PC-9 (cell line): Measurements from ENCODE around the gene ATL2. TPM values are rescaled to one million over a fixed set of nuclear protein-coding genes. Genes with fewer than 3 reads are reported as not detected.

ENCODE experiments used
- BruUV-seq: library from RNA; stranded (reverse); fragments of 400-500 nt; replicated peaks from 2 replicates; lab custom pipeline; 2021; lab: Mats Ljungman, UMichigan
- CTCF ChIA-PET: fragments of 300-600 bp; sonication (Branson Sonifier 250); formaldehyde crosslinking; loops from one replicate; lab custom pipeline; 2022; ENCODE audit warnings: antibody characterized with exemption; lab: Charles Lee
- POLR2A ChIA-PET: fragments of 300-600 bp; sonication (Branson Sonifier 250); formaldehyde crosslinking; loops from one replicate; lab custom pipeline; 2022; ENCODE audit warnings: antibody characterized with exemption; ENCODE audit not compliant: unreplicated experiment; lab: Charles Lee
- DNase-seq, 2 experiments: peaks; one replicate each; pipeline versions ENCODE4 v3.0.0 to v3.0.0-alpha.2; 2015 to 2022; ENCODE audit warnings: mixed read lengths in 1 of 2
- H2AFZ ChIP-seq: fragments of 200-600 bp; sonication (generic); 2 replicates; pipeline ENCODE4 v1.8.1; 2017; ENCODE audit warnings: antibody characterized with exemption
- H3F3A ChIP-seq: fragments of 200-600 bp; sonication (generic); 2 replicates; pipeline ENCODE4 v1.8.1; 2017; ENCODE audit warnings: antibody characterized with exemption, mild to moderate bottlenecking, low read depth; ENCODE audit not compliant: insufficient read depth
- H3K27ac ChIP-seq: fragments of 200-600 bp; sonication (generic); 2 replicates; pipeline ENCODE4 v1.6.1; 2016; ENCODE audit warnings: mixed run types
- H3K27me3 ChIP-seq: fragments of 200-600 bp; sonication (generic); 2 replicates; pipeline ENCODE4 v1.6.1; 2016; ENCODE audit warnings: low read depth, mixed run types; ENCODE audit not compliant: insufficient read depth
- H3K36me3 ChIP-seq: fragments of 200-600 bp; sonication (generic); 2 replicates; pipeline ENCODE4 v1.6.1; 2016; ENCODE audit warnings: low read depth, mixed run types
- H3K4me1 ChIP-seq: fragments of 200-600 bp; sonication (generic); replicated peaks from 2 replicates; pipeline ENCODE4 v1.6.1; 2016; ENCODE audit warnings: mixed run types; ENCODE audit not compliant: insufficient read depth
- H3K4me2 ChIP-seq: fragments of 200-600 bp; sonication (generic); 2 replicates; pipeline ENCODE4 v1.6.1; 2017; ENCODE audit warnings: mixed run types
- H3K4me3 ChIP-seq: fragments of 200-600 bp; sonication (generic); 2 replicates; pipeline ENCODE4 v1.6.1; 2016; ENCODE audit warnings: mixed run types
- H3K79me2 ChIP-seq: fragments of 200-600 bp; sonication (generic); 2 replicates; pipeline ENCODE4 v1.6.1; 2017; ENCODE audit warnings: low read depth, mixed run types
- H3K9me2 ChIP-seq: fragments of 200-600 bp; sonication (generic); 2 replicates; pipeline ENCODE4 v1.8.1; 2017; ENCODE audit warnings: mild to moderate bottlenecking; ENCODE audit not compliant: insufficient read depth
- H3K9me3 ChIP-seq: fragments of 200-600 bp; sonication (generic); 2 replicates; pipeline ENCODE4 v1.8.1; 2016; ENCODE audit warnings: low read depth; ENCODE audit not compliant: insufficient read depth
- H4K20me1 ChIP-seq: fragments of 200-600 bp; sonication (generic); 2 replicates; pipeline ENCODE4 v1.8.1; 2017; ENCODE audit not compliant: insufficient read depth
- CTCF ChIP-seq: fragments of 200-600 bp; sonication (generic); conservative IDR thresholded peaks from 2 replicates; pipeline ENCODE4 v1.6.1; 2017; ENCODE audit warnings: mixed run types, antibody characterized with exemption, mild to moderate bottlenecking, moderate library complexity
- EZH2 ChIP-seq: fragments of 200-600 bp; sonication (generic); IDR thresholded peaks from 2 replicates; pipeline ENCODE4 v1.8.0; 2017; ENCODE audit warnings: antibody characterized with exemption, low read depth
- intact Hi-C: fragments of 100-400 bp; cut with micrococcal nuclease; formaldehyde crosslinking; loops from one replicate; pipeline ENCODE4 v1.10.0; 2022; ENCODE audit not compliant: unreplicated experiment
- total RNA-seq: library from RNA; stranded (reverse); gene quantifications from 2 replicates; pipeline ENCODE4 v1.2.3, GENCODE V29; 2021

ATL2 gene
- total RNA-seq, 1 experiment from 2014 or later = 66.4 TPM

- intact Hi-C loops = no loop called here
- POLR2A ChIA-PET = no interaction called here
Measured at GRCh38 chr2:38296197-38296780, 80.8 kb downstream of the ATL2 start.

GRCh38 chr2:38294597-38294996 is 82.5 kb downstream of the ATL2 start:
- ChIA-PET CTCF (no interaction called here), POLR2A (no interaction called here)
- Histone ChIP-seq H2AFZ (no peak overlapping the region), H3K27me3 (no peaks in the 10 kb centered on the region), H3K4me1 (no peaks in the 10 kb centered on the region), H3K27ac (no peak overlapping the region), H3F3A (peaks cover 13% of the 10 kb centered on the region), H3K79me2 (no peaks in the 10 kb centered on the region), H4K20me1 (no peaks in the 10 kb centered on the region), H3K4me2 (no peak overlapping the region), H3K9me3 (no peaks in the 10 kb centered on the region), H3K9me2 (no peaks in the 10 kb centered on the region), H3K36me3 (peaks cover 31% of the 10 kb centered on the region), H3K4me3 (no peak overlapping the region)
- TF ChIP-seq EZH2 (no peak), CTCF (no peak)
- BruUV-seq = no TSS peak
- intact Hi-C loops = no loop called here
- no peak for DNase-seq

More at GRCh38 chr2:38296197-38296780, 80.8 kb downstream of the ATL2 start:
- no peaks in the 10 kb centered on the region for H3K9me3 ChIP-seq
- H3F3A ChIP-seq = peaks cover 14% of the 10 kb centered on the region; the same call in 1 of the 2 replicates
- H3K36me3 ChIP-seq = peaks cover 32% of the 10 kb centered on the region
- no peaks in the 10 kb centered on the region for H3K27me3 ChIP-seq
- H3K27ac ChIP-seq = no peak overlapping the region
- no TSS peak for BruUV-seq
- no peaks in the 10 kb centered on the region for H3K4me1 ChIP-seq
- no peak for TF ChIP-seq EZH2
- no peak for TF ChIP-seq CTCF
- H3K79me2 ChIP-seq = no peaks in the 10 kb centered on the region
- no peaks in the 10 kb centered on the region for H3K9me2 ChIP-seq
- H4K20me1 ChIP-seq = no peaks in the 10 kb centered on the region
- H3K4me3 ChIP-seq = no peak overlapping the region
- DNase-seq = no peak
- CTCF ChIA-PET = no interaction called here
- no peak overlapping the region for H2AFZ ChIP-seq
- H3K4me2 ChIP-seq = no peak overlapping the region

GRCh38 chr2:38293152-38293865 is 83.8 kb downstream of the ATL2 start:
- CTCF ChIA-PET = no interaction called here

More at GRCh38 chr2:38293152-38293865, 83.8 kb downstream of the ATL2 start:
- H3K79me2 ChIP-seq = no peaks in the 10 kb centered on the region
- H3K27ac ChIP-seq = no peak overlapping the region
- no peak overlapping the region for H3K4me3 ChIP-seq
- no peak for DNase-seq
- no peak overlapping the region for H3K4me2 ChIP-seq
- intact Hi-C loops = no loop called here
- peaks cover 26% of the 10 kb centered on the region for H3K36me3 ChIP-seq
- H3K9me3 ChIP-seq = no peaks in the 10 kb centered on the region
- POLR2A ChIA-PET = interaction anchor here (0.7 kb wide), 1 partner anchor 372 kb away, joined by 5 read pairs; no protein-coding TSS in a partner anchor
- H3K9me2 ChIP-seq = no peaks in the 10 kb centered on the region
- H4K20me1 ChIP-seq = no peaks in the 10 kb centered on the region
- no peak overlapping the region for H2AFZ ChIP-seq
- TF ChIP-seq EZH2 (no peak), CTCF (no peak)
- H3F3A ChIP-seq = peaks cover 9% of the 10 kb centered on the region
- no peaks in the 10 kb centered on the region for H3K4me1 ChIP-seq
- no TSS peak for BruUV-seq
- H3K27me3 ChIP-seq = no peaks in the 10 kb centered on the region
